Measurements from ENCODE around the gene PTCH1.

DNA sequence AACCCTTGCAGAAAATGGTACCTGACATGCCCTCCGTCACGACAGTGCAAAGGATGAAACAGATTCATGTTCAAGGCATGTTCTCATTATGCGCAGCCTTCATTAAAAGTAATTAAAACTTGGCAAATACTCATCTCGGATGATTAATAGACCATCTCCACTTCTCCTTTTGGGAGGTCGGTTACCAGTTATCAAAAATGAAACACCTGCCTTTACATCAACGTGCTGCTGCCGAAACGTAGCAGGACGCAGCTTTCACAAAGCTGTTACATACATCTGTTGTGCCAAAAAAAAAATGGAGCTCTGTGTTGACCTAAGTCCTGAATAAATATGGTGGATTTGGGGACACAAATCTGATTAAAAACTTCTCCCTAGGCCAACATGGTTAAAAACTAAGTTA lies 75.7 kb downstream of the PTCH1 start:
- no peak for TF ChIP-seq EZH2phosphoT487 (IDR thresholded peaks at IDR 0.05; ENCODE audit: low read depth)
- TF ChIP-seq, protein P1, sequence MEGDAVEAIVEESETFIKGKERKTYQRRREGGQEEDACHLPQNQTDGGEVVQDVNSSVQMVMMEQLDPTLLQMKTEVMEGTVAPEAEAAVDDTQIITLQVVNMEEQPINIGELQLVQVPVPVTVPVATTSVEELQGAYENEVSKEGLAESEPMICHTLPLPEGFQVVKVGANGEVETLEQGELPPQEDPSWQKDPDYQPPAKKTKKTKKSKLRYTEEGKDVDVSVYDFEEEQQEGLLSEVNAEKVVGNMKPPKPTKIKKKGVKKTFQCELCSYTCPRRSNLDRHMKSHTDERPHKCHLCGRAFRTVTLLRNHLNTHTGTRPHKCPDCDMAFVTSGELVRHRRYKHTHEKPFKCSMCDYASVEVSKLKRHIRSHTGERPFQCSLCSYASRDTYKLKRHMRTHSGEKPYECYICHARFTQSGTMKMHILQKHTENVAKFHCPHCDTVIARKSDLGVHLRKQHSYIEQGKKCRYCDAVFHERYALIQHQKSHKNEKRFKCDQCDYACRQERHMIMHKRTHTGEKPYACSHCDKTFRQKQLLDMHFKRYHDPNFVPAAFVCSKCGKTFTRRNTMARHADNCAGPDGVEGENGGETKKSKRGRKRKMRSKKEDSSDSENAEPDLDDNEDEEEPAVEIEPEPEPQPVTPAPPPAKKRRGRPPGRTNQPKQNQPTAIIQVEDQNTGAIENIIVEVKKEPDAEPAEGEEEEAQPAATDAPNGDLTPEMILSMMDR (IDR thresholded peaks at IDR 0.05; ENCODE audit: low read depth, low read length), result no peak
